Spinal cord (tissue), 10 donors: ENCODE measurements around the gene LSM7. TPM values are rescaled to one million over a fixed set of nuclear protein-coding genes. Genes with fewer than 3 reads are reported as not detected.

Source experiments
- DNase-seq, 6 donors: peaks; one replicate each; pipeline versions ENCODE4 v3.0.0 to v3.0.0-alpha.2; 2013 to 2015; ENCODE audit warnings: low spot score in 6 of 6, low read depth in 4 of 6
- H3K27ac ChIP-seq: one replicate; pipeline ENCODE4 v1.5.1; 2013; ENCODE audit warnings: low read depth, low read length, control low read depth
- H3K27me3 ChIP-seq: one replicate; pipeline ENCODE4 v1.6.1; 2013; ENCODE audit warnings: low read length; ENCODE audit not compliant: control insufficient read depth, insufficient read depth
- H3K36me3 ChIP-seq: one replicate; pipeline ENCODE4 v1.6.1; 2013; ENCODE audit warnings: low read length; ENCODE audit not compliant: control insufficient read depth, insufficient read depth
- H3K4me1 ChIP-seq: one replicate; pipeline ENCODE4 v1.6.1; 2013; ENCODE audit warnings: low read length; ENCODE audit not compliant: control insufficient read depth, insufficient read depth
- H3K4me3 ChIP-seq: one replicate; pipeline ENCODE4 v1.5.1; 2013; ENCODE audit warnings: low read depth, low read length, control low read depth
- H3K9me3 ChIP-seq: one replicate; pipeline ENCODE4 v1.6.1; 2013; ENCODE audit warnings: low read length; ENCODE audit not compliant: control insufficient read depth, insufficient read depth
- WGBS: methylation state at CpG from one replicate; pipeline ENCODE4 v1.1.5; 2013; ENCODE audit warnings: missing lambda C conversion rate; ENCODE audit not compliant: insufficient coverage; 5-methylcytosine and 5-hydroxymethylcytosine counted together
- polyA plus RNA-seq, 2 donors: library from polyadenylated mRNA; unstranded; fragments of 120-200 nt; gene quantifications; one replicate each; pipeline ENCODE4 v1.2.1, GENCODE V29; 2013; ENCODE audit not compliant: insufficient read length in 2 of 2
- total RNA-seq, 2 donors: library from RNA; depleted of rRNA in 1 of 2; stranded (reverse); fragments of 120-200 nt in 1 of 2; fragments of >200 nt in 1 of 2; gene quantifications; one replicate each; pipeline versions ENCODE4 v1.2.3 to v1.2.4, GENCODE V29; 2013 to 2014
- donor health status: healthy.

The LSM7 gene
- total and polyA plus RNA-seq, 4 donors = 48.2 to 165 (median 139) TPM

GRCh38 chr19:2326699-2327360 is 1.6 kb downstream of the LSM7 start:
- H3K27ac ChIP-seq = no peak overlapping the region
- H3K4me3 ChIP-seq = no peak overlapping the region
- peaks cover 61% of the 10 kb centered on the region for H3K4me1 ChIP-seq
- DNase-seq = no peak
- 84% methylated on average over 9 of the region's 16 CpGs for WGBS
- no peaks in the 10 kb centered on the region for H3K9me3 ChIP-seq
- peaks cover 54% of the 10 kb centered on the region for H3K36me3 ChIP-seq
- H3K27me3 ChIP-seq = no peaks in the 10 kb centered on the region

GRCh38 chr19:2325281-2326046 is 2.9 kb downstream of the LSM7 start:
- H3K4me1 ChIP-seq = peaks cover 47% of the 10 kb centered on the region
- no peak overlapping the region for H3K27ac ChIP-seq
- H3K4me3 ChIP-seq = no peak overlapping the region
- H3K27me3 ChIP-seq = no peaks in the 10 kb centered on the region
- H3K9me3 ChIP-seq = no peaks in the 10 kb centered on the region
- peaks cover 64% of the 10 kb centered on the region for H3K36me3 ChIP-seq
- 90% methylated on average over 27 of the region's 29 CpGs for WGBS
- DNase-seq = no peak

GRCh38 chr19:2324220-2324948 is 4.0 kb downstream of the LSM7 start:
- Histone ChIP-seq H3K9me3 (no peaks in the 10 kb centered on the region), H3K36me3 (peaks cover 72% of the 10 kb centered on the region), H3K4me3 (no peak overlapping the region), H3K4me1 (peaks cover 36% of the 10 kb centered on the region), H3K27me3 (no peaks in the 10 kb centered on the region), H3K27ac (no peak overlapping the region)
- 79% methylated on average over 34 of the region's 34 CpGs for WGBS
- no peak for DNase-seq

GRCh38 chr19:2323707-2324106 is 4.7 kb downstream of the LSM7 start:
- no peak for DNase-seq
- 100% methylated on average over 4 of the region's 19 CpGs for WGBS

GRCh38 chr19:2321565-2322283 is 6.7 kb downstream of the LSM7 start:
- Histone ChIP-seq H3K27ac (no peak overlapping the region), H3K36me3 (peaks cover 78% of the 10 kb centered on the region), H3K4me1 (peaks cover 17% of the 10 kb centered on the region), H3K9me3 (no peaks in the 10 kb centered on the region), H3K27me3 (no peaks in the 10 kb centered on the region), H3K4me3 (no peak overlapping the region)
- WGBS = 90% methylated on average over 28 of the region's 39 CpGs
- DNase-seq = no peak

More at GRCh38 chr19:2323707-2324106, 4.7 kb downstream of the LSM7 start:
- no peak overlapping the region for H3K27ac ChIP-seq
- no peak overlapping the region for H3K4me3 ChIP-seq
- no peaks in the 10 kb centered on the region for H3K27me3 ChIP-seq
- no peaks in the 10 kb centered on the region for H3K9me3 ChIP-seq
- peaks cover 30% of the 10 kb centered on the region for H3K4me1 ChIP-seq
- peaks cover 76% of the 10 kb centered on the region for H3K36me3 ChIP-seq

- H3K27ac ChIP-seq = no peak overlapping the region
- H3K4me3 ChIP-seq = no peak overlapping the region
- H3K27me3 ChIP-seq = no peaks in the 10 kb centered on the region
- 90% methylated on average over 11 of the region's 12 CpGs for WGBS
- no peaks in the 10 kb centered on the region for H3K9me3 ChIP-seq
- DNase-seq = no peak
- H3K4me1 ChIP-seq = peaks cover 18% of the 10 kb centered on the region
- peaks cover 72% of the 10 kb centered on the region for H3K36me3 ChIP-seq
Measured at GRCh38 chr19:2320939-2321338, 7.4 kb downstream of the LSM7 start.

- Histone ChIP-seq H3K27ac (no peak overlapping the region), H3K4me1 (peaks cover 16% of the 10 kb centered on the region), H3K36me3 (peaks cover 63% of the 10 kb centered on the region), H3K27me3 (no peaks in the 10 kb centered on the region), H3K4me3 (no peak overlapping the region), H3K9me3 (no peaks in the 10 kb centered on the region)
- 75% methylated on average over 12 of the region's 12 CpGs for WGBS
- no peak for DNase-seq
Measured at GRCh38 chr19:2320049-2320448, 8.3 kb downstream of the LSM7 start.

- H3K9me3 ChIP-seq = no peaks in the 10 kb centered on the region
- H3K36me3 ChIP-seq = peaks cover 59% of the 10 kb centered on the region
- no peak for DNase-seq
- H3K27ac ChIP-seq = no peak overlapping the region
- H3K27me3 ChIP-seq = no peaks in the 10 kb centered on the region
- H3K4me3 ChIP-seq = no peak overlapping the region
- 88% methylated on average over 20 of the region's 20 CpGs for WGBS
- peaks cover 11% of the 10 kb centered on the region for H3K4me1 ChIP-seq
Measured at GRCh38 chr19:2319551-2319950, 8.8 kb downstream of the LSM7 start.

GRCh38 chr19:2318923-2319322 is 9.5 kb downstream of the LSM7 start:
- H3K36me3 ChIP-seq = peaks cover 52% of the 10 kb centered on the region
- H3K4me1 ChIP-seq = peaks cover 10% of the 10 kb centered on the region
- 92% methylated on average over 4 of the region's 6 CpGs for WGBS
- no peak overlapping the region for H3K4me3 ChIP-seq
- no peak overlapping the region for H3K27ac ChIP-seq
- no peaks in the 10 kb centered on the region for H3K27me3 ChIP-seq
- no peaks in the 10 kb centered on the region for H3K9me3 ChIP-seq
- DNase-seq = no peak
